PC-9 (cell line): ENCODE data around the gene COP1. TPM values are rescaled to one million over a fixed set of nuclear protein-coding genes. Genes with fewer than 3 reads are reported as not detected.
"Not testable (repeated sequence)": the region's sequence is repeated elsewhere in the genome, so short reads cannot be mapped to it uniquely, and the experiment has no call there.

Experiments used
- BruUV-seq: library from RNA; stranded (reverse); fragments of 400-500 nt; replicated peaks from 2 replicates; lab custom pipeline; 2021; lab: Mats Ljungman, UMichigan
- CTCF ChIA-PET: fragments of 300-600 bp; sonication (Branson Sonifier 250); formaldehyde crosslinking; loops from one replicate; lab custom pipeline; 2022; ENCODE audit warnings: antibody characterized with exemption; lab: Charles Lee
- POLR2A ChIA-PET: fragments of 300-600 bp; sonication (Branson Sonifier 250); formaldehyde crosslinking; loops from one replicate; lab custom pipeline; 2022; ENCODE audit warnings: antibody characterized with exemption; ENCODE audit not compliant: unreplicated experiment; lab: Charles Lee
- DNase-seq, 2 experiments: peaks; one replicate each; pipeline versions ENCODE4 v3.0.0 to v3.0.0-alpha.2; 2015 to 2022; ENCODE audit warnings: mixed read lengths in 1 of 2
- H2AFZ ChIP-seq: fragments of 200-600 bp; sonication (generic); 2 replicates; pipeline ENCODE4 v1.8.1; 2017; ENCODE audit warnings: antibody characterized with exemption
- H3F3A ChIP-seq: fragments of 200-600 bp; sonication (generic); 2 replicates; pipeline ENCODE4 v1.8.1; 2017; ENCODE audit warnings: antibody characterized with exemption, mild to moderate bottlenecking, low read depth; ENCODE audit not compliant: insufficient read depth
- H3K27ac ChIP-seq: fragments of 200-600 bp; sonication (generic); 2 replicates; pipeline ENCODE4 v1.6.1; 2016; ENCODE audit warnings: mixed run types
- H3K27me3 ChIP-seq: fragments of 200-600 bp; sonication (generic); 2 replicates; pipeline ENCODE4 v1.6.1; 2016; ENCODE audit warnings: low read depth, mixed run types; ENCODE audit not compliant: insufficient read depth
- H3K36me3 ChIP-seq: fragments of 200-600 bp; sonication (generic); 2 replicates; pipeline ENCODE4 v1.6.1; 2016; ENCODE audit warnings: low read depth, mixed run types
- H3K4me1 ChIP-seq: fragments of 200-600 bp; sonication (generic); replicated peaks from 2 replicates; pipeline ENCODE4 v1.6.1; 2016; ENCODE audit warnings: mixed run types; ENCODE audit not compliant: insufficient read depth
- H3K4me2 ChIP-seq: fragments of 200-600 bp; sonication (generic); 2 replicates; pipeline ENCODE4 v1.6.1; 2017; ENCODE audit warnings: mixed run types
- H3K4me3 ChIP-seq: fragments of 200-600 bp; sonication (generic); 2 replicates; pipeline ENCODE4 v1.6.1; 2016; ENCODE audit warnings: mixed run types
- H3K79me2 ChIP-seq: fragments of 200-600 bp; sonication (generic); 2 replicates; pipeline ENCODE4 v1.6.1; 2017; ENCODE audit warnings: low read depth, mixed run types
- H3K9me2 ChIP-seq: fragments of 200-600 bp; sonication (generic); 2 replicates; pipeline ENCODE4 v1.8.1; 2017; ENCODE audit warnings: mild to moderate bottlenecking; ENCODE audit not compliant: insufficient read depth
- H3K9me3 ChIP-seq: fragments of 200-600 bp; sonication (generic); 2 replicates; pipeline ENCODE4 v1.8.1; 2016; ENCODE audit warnings: low read depth; ENCODE audit not compliant: insufficient read depth
- H4K20me1 ChIP-seq: fragments of 200-600 bp; sonication (generic); 2 replicates; pipeline ENCODE4 v1.8.1; 2017; ENCODE audit not compliant: insufficient read depth
- EZH2 ChIP-seq: fragments of 200-600 bp; sonication (generic); IDR thresholded peaks from 2 replicates; pipeline ENCODE4 v1.8.0; 2017; ENCODE audit warnings: antibody characterized with exemption, low read depth
- intact Hi-C: fragments of 100-400 bp; cut with micrococcal nuclease; formaldehyde crosslinking; loops from one replicate; pipeline ENCODE4 v1.10.0; 2022; ENCODE audit not compliant: unreplicated experiment
- total RNA-seq: library from RNA; stranded (reverse); gene quantifications from 2 replicates; pipeline ENCODE4 v1.2.3, GENCODE V29; 2021
- TF ChIP-seq, protein P1 (sequence below): fragments of 200-600 bp; sonication (generic); conservative IDR thresholded peaks from 2 replicates; pipeline ENCODE4 v1.6.1; 2017; ENCODE audit warnings: mixed run types, antibody characterized with exemption, mild to moderate bottlenecking, moderate library complexity

The COP1 gene
- total RNA-seq, 1 experiment from 2014 or later: 38.0 TPM

DNA sequence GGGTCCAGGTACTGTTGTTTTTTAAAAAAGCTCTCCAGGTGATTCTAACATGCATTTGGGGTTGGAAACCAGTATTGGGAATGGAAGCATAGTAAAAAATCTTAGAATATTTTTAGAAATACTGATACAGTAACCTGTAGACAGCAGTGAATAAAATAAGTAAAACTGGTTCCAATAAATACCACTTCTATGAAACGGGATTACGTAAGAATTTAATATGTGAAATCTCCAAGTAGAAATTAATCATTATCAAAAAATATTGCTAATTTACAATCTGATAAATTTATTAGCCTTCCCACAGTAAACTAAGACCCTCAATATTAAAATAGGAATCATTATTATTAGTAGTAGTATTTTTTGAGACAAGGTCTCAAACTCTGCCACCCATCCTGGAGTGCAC, 177.5 kb downstream of the COP1 start:
- no peaks in the 10 kb centered on the region; the same call in 1 of the 2 replicates for H3F3A ChIP-seq
- BruUV-seq: no TSS peak
- intact Hi-C loops: no loop called here
- no peak for DNase-seq
- ChIA-PET POLR2A (no interaction called here), CTCF (no interaction called here)
- no peaks in the 10 kb centered on the region for H3K79me2 ChIP-seq
- no peak overlapping the region for H3K27ac ChIP-seq
- 0 out of 2 replicates have a peak, but pooled peaks cover 7% of the 10 kb centered on the region for H4K20me1 ChIP-seq
- no peaks in the 10 kb centered on the region for H3K9me3 ChIP-seq
- H3K4me1 ChIP-seq: peaks cover 12% of the 10 kb centered on the region
- H3K27me3 ChIP-seq: no peaks in the 10 kb centered on the region
- no peak overlapping the region for H2AFZ ChIP-seq
- no peak overlapping the region for H3K4me2 ChIP-seq
- H3K9me2 ChIP-seq: no peaks in the 10 kb centered on the region
- H3K36me3 ChIP-seq: peaks cover 4% of the 10 kb centered on the region; the same call in 1 of the 2 replicates
- H3K4me3 ChIP-seq: no peak overlapping the region
- TF ChIP-seq EZH2: no peak
- TF ChIP-seq, protein P1, sequence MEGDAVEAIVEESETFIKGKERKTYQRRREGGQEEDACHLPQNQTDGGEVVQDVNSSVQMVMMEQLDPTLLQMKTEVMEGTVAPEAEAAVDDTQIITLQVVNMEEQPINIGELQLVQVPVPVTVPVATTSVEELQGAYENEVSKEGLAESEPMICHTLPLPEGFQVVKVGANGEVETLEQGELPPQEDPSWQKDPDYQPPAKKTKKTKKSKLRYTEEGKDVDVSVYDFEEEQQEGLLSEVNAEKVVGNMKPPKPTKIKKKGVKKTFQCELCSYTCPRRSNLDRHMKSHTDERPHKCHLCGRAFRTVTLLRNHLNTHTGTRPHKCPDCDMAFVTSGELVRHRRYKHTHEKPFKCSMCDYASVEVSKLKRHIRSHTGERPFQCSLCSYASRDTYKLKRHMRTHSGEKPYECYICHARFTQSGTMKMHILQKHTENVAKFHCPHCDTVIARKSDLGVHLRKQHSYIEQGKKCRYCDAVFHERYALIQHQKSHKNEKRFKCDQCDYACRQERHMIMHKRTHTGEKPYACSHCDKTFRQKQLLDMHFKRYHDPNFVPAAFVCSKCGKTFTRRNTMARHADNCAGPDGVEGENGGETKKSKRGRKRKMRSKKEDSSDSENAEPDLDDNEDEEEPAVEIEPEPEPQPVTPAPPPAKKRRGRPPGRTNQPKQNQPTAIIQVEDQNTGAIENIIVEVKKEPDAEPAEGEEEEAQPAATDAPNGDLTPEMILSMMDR: no peak

DNA sequence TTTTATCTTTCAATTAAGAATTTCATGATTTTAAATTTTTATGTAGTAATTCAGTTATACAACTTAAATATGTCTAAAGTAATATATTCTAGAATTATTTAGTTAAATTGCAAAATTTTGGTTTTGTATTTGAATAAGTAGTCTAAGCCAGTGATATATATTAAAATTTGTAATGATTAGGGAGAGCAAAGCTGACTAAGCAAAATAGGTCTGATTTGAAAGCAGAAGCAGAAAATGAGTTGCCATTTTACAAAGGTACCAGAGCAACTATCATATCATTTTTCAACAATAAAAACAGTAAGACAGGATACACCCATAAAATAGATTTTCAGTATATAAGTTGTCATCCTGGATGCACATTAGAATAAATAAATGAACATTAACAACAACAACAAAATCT, 177.9 kb downstream of the COP1 start:
- no peak overlapping the region for H3K4me3 ChIP-seq
- DNase-seq: no peak
- H3K27ac ChIP-seq: no peak overlapping the region
- CTCF ChIA-PET: no interaction called here
- H3K79me2 ChIP-seq: no peaks in the 10 kb centered on the region
- peaks cover 9% of the 10 kb centered on the region for H3K4me1 ChIP-seq
- H3K4me2 ChIP-seq: no peak overlapping the region
- H4K20me1 ChIP-seq: 0 out of 2 replicates have a peak, but pooled peaks cover 8% of the 10 kb centered on the region
- intact Hi-C loops: no loop called here
- no peaks in the 10 kb centered on the region for H3K9me2 ChIP-seq
- H3F3A ChIP-seq: no peaks in the 10 kb centered on the region; the same call in 1 of the 2 replicates
- no peak overlapping the region for H2AFZ ChIP-seq
- no peaks in the 10 kb centered on the region for H3K9me3 ChIP-seq
- BruUV-seq: no TSS peak
- TF ChIP-seq EZH2: no peak
- TF ChIP-seq, protein P1: no peak
- no peaks in the 10 kb centered on the region for H3K27me3 ChIP-seq
- H3K36me3 ChIP-seq: peaks cover 4% of the 10 kb centered on the region; the same call in 1 of the 2 replicates
- POLR2A ChIA-PET: no interaction called here

DNA sequence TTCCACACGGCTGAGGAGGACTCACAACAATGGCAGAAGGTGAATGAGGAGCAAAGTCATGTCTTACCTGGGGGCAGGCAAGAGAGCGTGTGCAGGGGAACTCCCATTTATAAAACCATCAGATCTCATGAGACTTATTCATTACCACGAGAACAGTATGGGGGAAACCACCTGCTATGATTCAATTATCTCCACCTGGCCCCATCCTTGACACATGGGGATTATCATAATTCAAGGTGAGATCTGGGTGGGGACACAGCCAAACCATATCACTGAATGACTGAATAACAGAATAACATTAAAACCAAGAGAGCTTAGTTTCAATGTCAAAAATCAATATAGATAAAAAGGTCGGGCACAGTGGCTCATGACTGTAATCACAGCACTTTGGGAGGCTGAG, 179.2 kb downstream of the COP1 start:
- H3F3A ChIP-seq, H3K9me2 ChIP-seq, H3K27me3 ChIP-seq, H3K4me2 ChIP-seq, H3K4me1 ChIP-seq, BruUV-seq, DNase-seq, CTCF ChIA-PET, H3K36me3 ChIP-seq, H3K4me3 ChIP-seq, H3K79me2 ChIP-seq, H3K27ac ChIP-seq, POLR2A ChIA-PET, H3K9me3 ChIP-seq, H2AFZ ChIP-seq, H4K20me1 ChIP-seq, intact Hi-C loops: not testable (repeated sequence)

DNA sequence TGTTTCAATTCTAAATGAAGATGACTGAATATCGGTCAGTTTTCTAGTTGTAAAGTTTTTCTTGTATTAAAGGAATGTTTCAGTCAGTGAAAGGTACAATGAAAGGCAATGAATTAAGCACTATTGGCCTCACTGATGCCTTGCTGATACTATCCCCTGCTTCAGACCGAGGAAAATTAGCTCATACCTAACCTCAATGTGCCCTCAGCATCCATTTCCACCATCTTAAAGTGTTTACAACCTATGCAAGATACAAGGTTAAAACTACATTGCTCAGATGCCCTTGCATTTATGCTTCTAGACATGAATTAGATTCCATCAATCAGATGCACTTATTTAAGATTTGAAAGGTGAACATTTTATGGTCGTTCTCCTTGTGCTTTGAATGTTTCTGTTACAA, 184.5 kb downstream of the COP1 start:
- BruUV-seq: no TSS peak
- Histone ChIP-seq H3K9me2 (no peaks in the 10 kb centered on the region), H3K4me1 (no peaks in the 10 kb centered on the region), H3K36me3 (peaks cover 4% of the 10 kb centered on the region; the same call in 1 of the 2 replicates), H3K27me3 (no peaks in the 10 kb centered on the region), H3K4me3 (no peak overlapping the region), H4K20me1 (0 out of 2 replicates have a peak, but pooled peaks cover 8% of the 10 kb centered on the region), H3K79me2 (no peaks in the 10 kb centered on the region), H3K4me2 (no peak overlapping the region), H3K9me3 (no peaks in the 10 kb centered on the region), H3F3A (no peaks in the 10 kb centered on the region), H2AFZ (no peak overlapping the region), H3K27ac (no peak overlapping the region)
- TF ChIP-seq EZH2: no peak
- TF ChIP-seq, protein P1: no peak
- ChIA-PET CTCF (no interaction called here), POLR2A (no interaction called here)
- no peak for DNase-seq
- intact Hi-C loops: no loop called here
